PFSK-1 (cell line): ENCODE measurements around the gene KIAA0825.

Source experiments
- POLR2AphosphoS5 ChIP-seq: IDR thresholded peaks from 2 replicates; pipeline ENCODE4 v1.6.1; 2012; ENCODE audit warnings: low read depth, mild to moderate bottlenecking, control low read depth, low read length, moderate library complexity
- SIN3A ChIP-seq: IDR thresholded peaks from 2 replicates; pipeline ENCODE4 v1.6.1; 2012; ENCODE audit warnings: mild to moderate bottlenecking, low read length, moderate library complexity, borderline replicate concordance; ENCODE audit not compliant: insufficient read depth
- TAF1 ChIP-seq: IDR thresholded peaks from 2 replicates; pipeline ENCODE4 v1.6.1; 2012; ENCODE audit warnings: low read length, control low read depth, borderline replicate concordance; ENCODE audit not compliant: insufficient read depth

DNA sequence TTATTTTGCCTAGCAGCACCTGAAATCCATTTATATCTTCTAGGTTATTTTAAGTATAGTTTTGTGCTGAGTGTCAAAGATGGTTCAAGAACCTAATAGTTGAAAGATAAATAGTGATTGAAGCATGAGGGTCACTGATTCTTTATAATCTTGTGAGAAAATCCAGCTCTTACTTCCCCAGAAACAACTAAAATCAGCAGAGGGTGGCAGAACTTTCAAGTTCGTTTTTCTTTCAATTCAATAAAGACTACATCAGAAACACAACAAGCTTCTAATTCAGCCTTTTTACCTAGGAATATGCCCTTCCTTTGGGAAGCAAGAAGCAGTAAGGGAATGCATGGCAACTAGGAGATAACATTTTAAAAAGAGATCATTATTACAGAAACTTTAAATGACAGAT, 202.6 kb downstream of the KIAA0825 start:
- TF ChIP-seq POLR2AphosphoS5 (no peak), TAF1 (no peak), SIN3A (no peak)
